NCI-H1694 (cell line): Measurements from ENCODE around the gene TNFSF11.

Source experiments
- DNase-seq: peaks from one replicate; lab custom pipeline; 2025; lab: John Stamatoyannopoulos, UW

Gene TNFSF11

DNA sequence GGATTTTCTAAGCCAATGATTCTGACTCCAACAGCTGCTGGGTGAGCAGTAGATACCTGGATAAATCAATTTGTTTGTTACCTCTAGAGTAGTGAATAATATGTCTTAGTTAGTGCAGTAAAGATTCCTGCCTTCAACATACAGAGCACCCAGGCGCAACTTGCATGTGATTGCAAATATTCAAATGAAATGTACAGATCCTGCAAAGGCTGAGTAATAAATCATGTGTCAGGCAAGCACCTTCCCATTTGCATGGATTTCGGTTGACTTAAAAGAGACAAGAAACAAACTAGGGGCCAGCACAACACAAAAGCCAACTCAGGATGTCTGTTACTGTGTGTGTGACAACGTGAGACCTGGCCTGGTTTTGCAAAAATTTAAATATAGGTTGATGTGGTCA, 79.7 kb downstream of the TNFSF11 start:
- DNase-seq: no peak

DNA sequence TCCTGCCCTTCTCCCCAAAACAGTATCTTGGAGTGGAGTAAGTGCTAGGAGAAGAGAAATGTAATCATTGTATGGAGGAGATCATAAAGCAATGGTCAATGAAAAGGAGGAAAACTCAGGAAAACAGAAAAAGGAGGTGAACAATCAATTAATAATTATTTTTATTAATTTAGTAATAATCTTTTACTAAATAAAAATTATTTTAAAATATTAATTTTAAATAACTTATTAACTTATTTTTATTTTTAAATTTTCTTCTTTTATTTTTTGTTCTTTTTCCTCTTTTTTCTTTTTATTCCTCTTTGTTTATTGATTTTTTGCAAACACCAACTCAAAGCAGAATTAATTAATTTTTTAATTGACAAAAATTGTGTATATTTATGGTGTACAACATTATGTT, 80.3 kb downstream of the TNFSF11 start:
- DNase-seq: no peak

DNA sequence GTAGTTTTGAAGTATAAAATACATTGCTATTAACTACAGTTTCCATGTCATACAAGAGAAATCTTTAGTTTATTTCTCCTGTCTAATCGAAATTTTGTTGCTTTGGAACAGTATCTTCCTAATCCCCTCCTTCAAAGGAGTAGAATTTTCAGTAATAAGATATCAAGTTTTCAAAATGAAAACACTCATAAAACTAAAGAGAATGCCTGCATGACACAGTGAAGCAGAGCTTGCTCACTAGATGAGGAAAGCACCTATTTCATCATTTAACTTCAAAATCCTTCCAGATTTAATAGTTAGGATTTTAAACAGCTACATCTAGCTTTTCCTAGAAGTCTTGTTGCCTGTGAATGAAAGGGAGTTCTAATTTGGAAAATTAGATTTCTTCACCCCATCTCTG, 80.8 kb downstream of the TNFSF11 start:
- no peak for DNase-seq

DNA sequence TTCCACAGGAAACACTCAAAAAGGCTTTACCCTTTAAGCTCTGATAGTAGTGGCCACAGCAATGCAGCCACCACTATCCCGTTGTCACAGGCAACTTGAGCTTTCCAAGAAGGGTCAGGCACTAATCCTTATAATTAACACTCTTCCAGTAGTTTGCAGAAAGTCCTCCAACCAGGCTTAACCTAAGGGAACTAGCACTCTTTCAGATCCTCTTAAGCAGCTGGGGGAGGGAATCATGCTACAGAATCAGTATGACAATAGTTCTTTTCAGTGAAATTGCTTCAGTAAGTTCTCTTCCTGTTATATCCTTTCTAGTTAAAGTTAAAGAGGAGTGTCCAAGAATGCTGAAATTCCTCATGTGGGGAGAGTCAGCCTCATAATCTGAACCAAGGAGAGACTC, 82.2 kb downstream of the TNFSF11 start:
- no peak for DNase-seq

DNA sequence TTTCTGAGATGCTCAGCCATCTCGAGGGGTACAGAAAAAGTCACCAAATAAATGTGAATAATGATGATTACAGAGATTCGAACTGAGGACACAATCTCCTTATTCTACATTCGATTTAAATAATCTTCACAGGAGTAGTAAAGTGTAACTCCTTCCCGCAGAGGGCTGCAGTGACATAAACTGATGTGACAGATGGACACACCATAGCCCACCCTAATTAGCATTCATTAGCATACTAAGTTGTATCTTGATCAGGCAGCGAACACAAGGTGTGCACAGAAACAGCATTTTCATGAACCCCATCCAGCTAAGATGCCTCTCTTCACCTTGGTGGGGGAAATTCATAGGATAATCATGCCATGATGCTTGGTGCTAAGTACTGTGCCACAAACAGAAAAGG, 83.0 kb downstream of the TNFSF11 start:
- no peak for DNase-seq
